Activated T-cell treated with anti-CD3 and anti-CD28 coated beads for 1 hour (primary cell): Measurements from ENCODE around the gene ZSWIM6.

Experiments
- DNase-seq: peaks from one replicate; pipeline ENCODE4 v3.0.0-alpha.2; 2020; ENCODE audit warnings: low read depth

Gene ZSWIM6

DNA sequence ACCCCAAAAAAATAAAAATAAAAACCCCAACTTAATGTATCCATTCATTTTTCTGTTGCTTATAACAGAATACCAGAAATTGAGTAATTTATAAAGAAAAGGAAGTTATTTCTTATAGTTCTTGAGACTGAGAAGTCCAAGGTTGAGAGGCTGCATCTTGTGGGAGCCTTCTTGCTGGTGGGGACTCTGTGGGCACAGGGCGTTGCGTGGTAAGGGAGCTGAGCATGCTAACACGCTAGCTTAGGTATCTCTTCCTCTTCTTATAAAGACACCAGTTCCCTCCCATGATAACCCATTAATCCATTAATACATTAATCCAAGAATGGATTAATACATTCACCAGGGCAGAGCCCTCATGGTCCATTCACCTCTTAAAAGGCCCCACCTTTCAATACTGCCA, 150.9 kb downstream of the ZSWIM6 start:
- no peak for DNase-seq

DNA sequence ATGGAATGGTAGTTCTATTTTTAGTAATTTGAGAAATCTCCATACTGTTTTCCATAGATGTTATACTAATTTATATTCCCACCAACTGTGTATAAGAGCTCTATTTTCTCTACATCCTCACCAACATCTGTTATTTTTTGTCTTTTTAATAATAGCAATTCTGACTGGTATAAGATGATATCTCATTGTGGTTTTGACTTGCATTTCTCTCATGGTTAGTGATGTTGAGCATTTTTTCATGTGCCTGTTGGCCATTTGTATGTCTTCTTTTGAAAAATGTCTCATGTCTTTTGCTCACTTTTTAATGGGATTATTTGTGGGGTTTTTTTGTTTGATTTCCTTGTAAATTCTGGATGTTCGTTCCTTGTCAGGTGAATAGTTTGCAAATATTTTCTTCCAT, 154.4 kb downstream of the ZSWIM6 start:
- no peak for DNase-seq

DNA sequence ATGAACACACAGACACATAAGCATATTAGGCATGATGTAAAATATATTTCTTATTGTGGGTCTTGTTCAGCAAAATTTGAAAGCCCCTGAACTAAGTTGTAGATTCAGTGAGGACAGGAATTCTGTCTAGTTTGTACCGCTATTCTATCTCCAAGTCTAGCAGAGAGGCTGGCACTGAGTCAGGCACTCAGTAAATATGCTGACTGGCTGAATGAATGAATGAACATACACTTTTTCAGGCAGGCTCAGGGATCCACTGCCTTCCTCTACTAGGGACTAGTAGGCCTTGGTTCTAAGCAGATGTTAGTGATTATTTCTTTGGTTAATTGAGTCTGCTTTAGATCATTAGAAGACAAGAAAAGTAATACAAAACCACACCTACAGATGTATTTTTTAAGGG, 157.5 kb downstream of the ZSWIM6 start:
- no peak for DNase-seq

DNA sequence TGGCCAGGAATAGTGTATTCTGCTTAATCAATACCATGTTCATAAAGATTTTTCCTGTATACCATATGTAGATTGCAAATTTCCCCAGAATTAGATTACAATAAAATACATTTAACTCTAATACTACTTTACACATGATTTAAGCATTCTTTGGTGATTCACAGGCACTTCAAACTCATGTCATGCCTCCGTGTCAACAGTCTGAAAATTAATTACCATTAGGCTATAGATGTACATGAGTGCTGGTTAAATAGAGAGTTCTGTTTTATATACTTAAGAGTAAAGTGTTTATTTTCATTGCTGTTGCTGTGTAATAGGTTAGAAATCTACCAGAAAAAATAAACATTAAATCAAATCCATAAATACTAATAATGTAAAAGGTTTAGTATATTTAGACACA, 159.8 kb downstream of the ZSWIM6 start:
- no peak for DNase-seq

DNA sequence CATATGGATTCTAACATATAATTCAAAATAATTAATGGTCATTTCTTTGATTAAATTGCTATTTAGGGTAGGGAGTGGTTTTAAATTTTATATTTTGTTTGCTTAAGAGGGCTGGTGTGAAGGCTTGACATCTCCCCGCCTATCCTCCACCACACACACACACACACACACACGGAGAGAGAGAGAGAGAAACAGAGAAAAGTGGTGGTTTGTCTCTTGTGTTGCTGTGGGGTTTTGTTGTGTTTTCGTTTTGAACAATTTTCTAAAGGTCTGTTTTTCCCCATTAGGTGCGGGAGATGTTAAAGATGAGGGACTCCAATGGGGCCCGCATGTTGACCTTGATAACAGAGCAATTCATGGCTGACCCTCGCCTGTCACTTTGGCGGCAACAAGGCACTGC, 161.9 kb downstream of the ZSWIM6 start:
- DNase-seq = no peak

DNA sequence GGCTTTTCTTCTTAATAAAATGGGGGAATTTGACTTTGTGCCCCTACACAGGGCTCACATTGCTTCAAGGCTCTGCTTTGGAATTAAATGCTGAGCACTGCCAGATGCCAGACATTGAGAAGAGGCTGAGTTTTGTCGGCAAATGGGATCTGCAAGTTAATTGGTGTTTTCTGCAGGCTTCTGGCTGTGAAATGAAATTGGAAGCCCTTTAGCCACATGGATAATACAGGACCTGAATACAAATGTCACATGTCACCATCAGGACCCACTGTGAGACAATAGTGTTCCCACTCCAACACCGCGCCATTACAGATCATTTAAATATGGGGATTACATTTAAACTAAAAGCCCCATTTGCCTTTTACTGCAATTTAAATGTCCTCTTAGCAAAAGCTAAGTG, 164.4 kb downstream of the ZSWIM6 start:
- DNase-seq = no peak

DNA sequence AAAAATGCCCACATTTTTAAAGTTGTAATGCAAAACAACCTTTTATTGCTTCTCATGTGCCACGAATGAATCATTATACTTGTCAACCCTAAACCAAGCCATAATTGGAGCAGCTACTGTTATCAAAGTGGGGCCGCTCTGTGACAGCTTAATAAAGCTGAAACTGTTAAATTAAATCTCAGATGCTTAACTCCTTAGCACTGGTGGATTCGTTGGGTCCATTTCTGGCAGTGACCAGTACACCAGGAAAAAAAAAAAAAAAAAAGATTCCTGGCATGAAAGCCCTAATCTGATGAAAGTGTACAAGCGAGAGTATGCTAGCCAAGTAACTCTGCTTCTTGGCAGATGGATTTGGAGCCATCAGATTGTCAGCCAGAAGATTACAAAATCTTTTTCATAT, 164.8 kb downstream of the ZSWIM6 start:
- DNase-seq = no peak

DNA sequence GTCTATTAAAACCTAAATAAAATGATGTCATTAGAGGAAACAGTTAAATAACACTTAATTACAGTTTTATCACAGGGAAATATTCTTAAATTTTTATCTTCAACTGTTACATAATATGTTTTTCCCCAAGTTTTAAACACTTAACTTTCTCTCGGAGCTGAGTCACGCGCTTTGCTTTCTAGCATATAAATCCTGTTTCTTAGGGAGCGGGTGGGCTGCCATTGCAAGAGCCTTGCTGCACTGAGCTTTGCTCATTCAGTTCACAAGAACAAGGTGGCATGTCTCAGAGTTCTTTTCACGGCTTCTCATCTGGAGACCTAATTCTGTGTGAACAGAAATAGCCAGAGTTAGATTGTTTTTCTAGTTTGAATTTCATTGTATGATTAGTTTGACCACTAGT, 166.1 kb downstream of the ZSWIM6 start:
- no peak for DNase-seq

DNA sequence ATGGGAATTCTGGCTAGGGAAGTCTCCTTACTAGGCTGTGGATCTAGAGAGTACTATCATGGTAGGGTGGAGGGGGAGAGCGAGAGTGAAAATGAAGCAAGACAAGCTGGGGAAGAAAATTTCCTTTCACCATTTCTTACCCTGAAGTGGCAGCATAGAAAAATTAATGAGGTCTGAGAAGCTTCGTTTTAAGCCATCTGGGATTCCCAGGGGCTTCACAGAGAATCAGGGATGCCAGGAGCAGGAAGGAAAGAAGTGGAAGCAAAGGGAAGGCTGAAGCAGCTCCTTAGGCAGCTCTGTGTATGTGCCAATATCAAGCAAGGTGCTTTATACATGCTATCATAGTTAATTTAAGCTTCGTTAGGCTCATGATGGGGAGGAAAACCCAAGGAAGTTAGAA, 169.9 kb downstream of the ZSWIM6 start:
- no peak for DNase-seq

DNA sequence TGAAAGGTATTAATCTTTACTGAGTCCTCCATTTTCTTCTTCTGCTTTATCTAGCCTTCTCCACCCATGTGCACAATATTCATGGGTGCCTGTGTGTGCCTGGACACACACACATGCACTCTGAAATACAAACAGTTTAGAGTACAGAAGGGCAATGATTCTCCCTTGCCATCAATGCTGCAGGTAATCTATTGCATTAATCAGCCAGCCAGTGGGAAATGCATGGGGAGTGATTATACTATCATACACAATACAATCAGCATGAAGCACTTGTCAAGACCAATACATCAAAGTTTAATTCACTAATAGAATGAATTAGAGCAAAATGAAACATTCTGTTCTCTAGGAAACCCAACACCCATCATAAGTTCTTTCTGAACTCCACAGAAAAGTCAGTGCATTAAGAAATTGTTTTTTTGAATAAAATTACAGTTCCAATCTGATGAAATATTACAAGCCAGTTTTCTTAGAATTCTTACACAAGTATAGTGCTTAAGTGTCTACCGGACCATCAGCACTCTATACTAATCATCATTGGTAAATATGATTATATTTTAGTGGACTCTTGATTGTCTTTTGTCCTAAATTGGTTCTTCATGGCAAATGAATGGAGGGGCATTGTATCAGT, 172.2 kb downstream of the ZSWIM6 start:
- DNase-seq = no peak

DNA sequence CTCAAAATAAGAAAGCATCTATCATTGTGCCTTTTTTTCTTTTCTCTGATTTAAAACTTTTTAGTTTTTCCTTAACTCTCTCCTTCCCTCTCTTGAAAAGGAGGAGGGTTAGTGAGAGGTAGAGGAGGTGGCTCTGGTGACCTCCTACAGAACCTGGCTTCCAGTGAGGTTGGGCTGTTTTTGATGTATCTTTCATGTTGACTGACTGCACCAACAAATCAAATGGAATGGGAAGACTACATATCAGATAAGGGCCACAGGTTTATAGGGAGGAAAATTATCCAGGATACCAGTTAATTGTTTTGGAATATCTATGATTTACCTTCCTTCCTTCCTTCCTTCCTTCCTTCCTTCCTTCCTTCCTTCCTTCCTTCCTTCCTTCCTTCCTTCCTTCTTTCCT, 173.2 kb downstream of the ZSWIM6 start:
- DNase-seq = no peak

DNA sequence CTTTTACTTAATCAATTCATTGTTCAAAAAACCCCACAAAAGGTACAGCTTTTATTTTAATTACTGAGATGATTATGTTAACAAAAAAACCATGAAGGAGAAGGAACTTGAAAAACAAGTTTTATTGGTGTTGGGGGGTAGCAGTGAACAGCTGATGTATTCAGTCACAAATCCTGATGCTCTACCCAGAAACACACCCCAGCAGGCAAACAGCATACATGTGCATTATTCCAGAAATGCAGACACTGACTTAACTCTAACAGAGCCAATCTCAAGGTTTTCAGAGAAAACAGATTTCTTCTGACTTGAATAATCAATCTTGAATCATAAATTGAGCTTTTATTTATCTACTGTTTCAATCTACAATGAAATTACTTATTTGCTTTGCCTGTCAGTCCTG, 175.2 kb downstream of the ZSWIM6 start:
- DNase-seq = no peak

DNA sequence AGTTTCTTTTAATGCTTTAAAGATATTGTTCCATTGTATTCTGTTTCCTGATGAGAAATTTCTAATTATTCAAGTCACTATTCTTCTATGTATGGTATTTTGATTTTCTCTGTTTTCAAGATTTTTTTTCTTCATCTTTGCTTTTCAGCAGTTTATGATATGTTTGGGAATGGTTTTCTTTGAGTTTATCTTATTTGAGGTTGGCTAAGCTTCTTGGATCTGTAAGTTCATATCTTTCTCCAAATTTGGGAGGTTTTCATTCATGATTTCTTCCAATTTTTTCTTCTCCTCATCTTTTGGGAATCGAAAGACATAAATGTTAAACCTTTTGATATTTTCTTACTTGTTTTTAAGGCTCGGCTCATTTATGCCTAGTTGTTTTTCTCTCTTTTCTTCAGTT, 184.9 kb downstream of the ZSWIM6 start:
- DNase-seq = no peak

DNA sequence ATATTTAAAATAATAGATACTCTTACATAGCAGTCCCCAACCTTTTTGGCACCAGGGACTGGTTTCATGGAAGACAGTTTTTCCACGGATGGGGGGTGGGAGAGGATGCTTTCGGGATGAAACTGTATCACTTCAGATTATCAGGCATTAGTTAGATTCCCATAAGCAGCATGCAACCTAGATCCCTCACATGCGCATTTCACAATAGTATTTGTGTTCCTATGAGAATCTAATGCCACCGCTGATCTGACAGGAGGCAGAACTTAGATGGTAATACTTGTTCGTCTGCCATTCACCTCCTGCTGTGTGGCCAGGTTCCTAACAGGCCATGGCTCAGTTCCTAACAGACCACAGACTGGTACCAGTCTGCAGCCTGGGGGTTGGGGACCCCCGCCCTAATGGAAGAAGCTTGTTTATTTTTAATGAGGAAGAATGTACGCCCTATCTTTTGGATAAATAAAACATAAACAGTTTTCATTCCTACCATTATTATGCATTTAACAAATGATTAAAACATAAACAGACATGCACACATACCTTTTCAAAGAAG, 187.7 kb downstream of the ZSWIM6 start:
- no peak for DNase-seq

DNA sequence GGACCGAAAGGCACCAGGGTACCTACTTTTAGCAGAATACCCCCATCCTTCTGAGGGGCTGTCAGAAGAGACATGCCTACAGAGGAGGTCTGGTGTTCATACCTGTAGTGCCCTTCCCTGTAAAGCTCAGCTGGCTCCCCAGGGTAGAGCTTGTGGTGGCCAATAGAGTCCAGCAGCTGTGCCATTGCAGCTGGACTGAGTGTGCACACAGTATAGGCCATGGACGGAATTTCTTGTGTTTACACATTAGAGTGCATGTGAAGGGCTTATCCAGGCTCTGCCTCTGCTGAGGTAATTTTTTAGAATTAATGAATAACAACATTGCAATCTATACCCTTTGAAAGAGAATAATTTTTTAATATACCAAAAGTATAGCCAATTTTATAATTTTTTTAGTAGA, 191.0 kb downstream of the ZSWIM6 start:
- no peak for DNase-seq

DNA sequence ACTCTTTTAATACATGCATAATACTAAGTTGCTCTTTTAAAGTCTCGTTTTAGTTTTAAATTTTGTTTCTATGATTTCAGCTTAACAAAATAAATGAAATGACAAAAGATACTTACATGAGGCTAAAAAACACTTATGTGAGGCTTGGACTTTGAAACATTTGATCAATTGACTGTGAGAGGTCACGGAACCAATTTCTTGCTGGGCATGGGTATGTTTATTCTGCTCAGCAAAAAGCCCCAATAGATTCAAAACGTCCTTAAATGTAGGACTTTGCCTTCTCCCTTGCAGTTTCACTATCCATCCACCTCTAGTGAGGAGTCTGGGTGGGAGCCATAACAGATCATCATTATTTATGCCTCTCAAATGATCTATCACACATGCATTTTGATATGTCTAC, 191.9 kb downstream of the ZSWIM6 start:
- DNase-seq = no peak

DNA sequence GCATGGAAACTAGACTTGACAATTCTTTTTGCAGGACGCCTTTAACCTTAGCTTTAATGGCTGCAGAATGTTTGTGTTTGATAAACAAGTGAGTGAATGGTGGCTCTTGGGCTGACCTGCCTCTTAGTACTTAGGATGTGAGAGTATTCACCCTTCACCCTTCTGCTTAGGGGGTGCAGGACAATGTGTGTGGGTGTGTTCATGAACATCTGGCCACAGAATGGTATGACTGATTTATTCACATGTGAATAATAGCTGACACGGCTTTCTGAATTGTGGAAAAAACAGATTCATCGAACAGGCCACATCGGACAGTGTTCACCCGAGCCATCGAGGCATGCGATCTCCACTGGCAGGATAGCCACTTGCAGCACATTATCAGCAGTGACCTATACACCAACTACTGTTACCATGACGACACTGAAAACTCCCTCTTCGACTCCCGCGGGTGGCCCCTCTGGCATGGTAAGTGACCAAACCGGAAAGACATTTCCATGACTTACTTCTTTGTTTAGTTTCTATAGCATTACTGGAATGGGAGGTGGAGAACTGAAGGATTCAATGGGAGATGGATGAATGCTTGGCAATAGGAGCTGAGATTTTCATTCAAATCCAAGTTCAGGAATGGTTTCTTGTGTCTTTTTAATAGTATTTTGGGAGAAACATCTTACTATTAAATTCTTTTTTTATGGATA, 193.6 kb downstream of the ZSWIM6 start:
- no peak for DNase-seq

DNA sequence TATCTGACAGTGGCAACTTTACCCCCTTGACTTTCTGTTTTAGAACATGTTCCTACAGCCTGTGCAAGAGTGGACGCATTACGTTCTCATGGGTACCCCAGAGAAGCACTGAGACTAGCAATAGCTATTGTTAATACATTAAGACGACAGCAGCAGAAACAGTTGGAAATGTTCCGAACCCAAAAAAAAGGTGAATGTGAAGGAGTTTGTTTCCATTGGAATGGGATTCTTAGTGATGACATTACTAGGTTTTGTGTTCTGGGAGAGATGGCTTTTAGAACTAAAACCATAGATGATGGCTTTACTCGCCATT, 194.1 kb downstream of the ZSWIM6 start:
- no peak for DNase-seq

DNA sequence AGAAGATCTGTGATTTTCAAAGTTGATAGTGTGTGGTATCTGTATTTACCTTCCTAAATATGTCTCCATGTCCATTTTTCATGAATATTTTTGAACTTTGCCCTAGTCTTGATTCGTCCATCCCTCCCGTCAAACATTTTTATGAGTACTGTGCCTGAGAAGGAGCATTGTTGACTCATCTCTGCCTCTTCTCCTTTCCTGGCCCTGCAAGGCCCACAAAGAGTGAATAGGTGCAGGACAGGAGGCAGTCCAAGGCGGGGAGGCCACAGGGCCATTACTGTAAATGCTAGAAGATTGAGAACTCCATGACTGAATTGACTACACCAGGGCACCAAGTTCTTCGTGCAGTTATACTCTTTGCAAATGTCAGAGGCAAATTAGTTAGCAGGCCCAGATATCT, 200.9 kb downstream of the ZSWIM6 start:
- DNase-seq = no peak

DNA sequence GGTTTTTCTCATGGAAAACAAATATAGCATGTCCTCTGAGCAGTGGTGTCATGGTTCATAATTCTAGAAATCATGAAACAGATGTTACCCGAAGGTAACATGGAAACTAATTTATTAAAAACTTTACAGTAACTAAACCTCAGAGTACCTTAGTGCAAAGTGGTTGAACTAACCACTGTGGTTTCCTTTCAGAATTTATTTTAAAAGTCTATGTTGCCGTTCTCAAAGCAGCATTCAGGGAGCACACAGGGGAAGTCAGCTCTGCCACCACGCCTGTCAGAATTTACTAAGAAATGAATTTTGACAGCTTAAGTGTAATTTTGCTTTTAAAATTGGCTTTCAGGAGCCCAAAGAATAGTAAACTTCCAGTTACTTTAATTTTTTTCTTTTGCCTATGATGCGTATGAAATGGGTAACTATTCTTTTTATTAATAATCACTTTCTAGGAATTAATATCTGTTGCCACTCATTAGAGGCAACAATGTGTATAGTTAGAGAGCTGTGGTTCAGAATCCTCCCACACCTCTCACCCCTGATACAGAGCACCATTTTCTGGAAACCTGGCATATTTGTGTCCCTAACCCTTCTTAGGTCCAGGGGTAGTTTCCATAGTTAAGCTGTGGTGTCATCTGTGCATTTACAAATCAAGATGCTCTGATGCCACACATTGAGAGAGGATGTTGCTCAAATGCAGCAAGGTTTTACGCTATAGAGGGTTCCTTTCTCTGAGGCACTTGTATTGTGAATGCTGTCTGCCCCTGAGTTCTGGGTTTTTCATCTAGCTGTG, 202.6 kb downstream of the ZSWIM6 start:
- no peak for DNase-seq

DNA sequence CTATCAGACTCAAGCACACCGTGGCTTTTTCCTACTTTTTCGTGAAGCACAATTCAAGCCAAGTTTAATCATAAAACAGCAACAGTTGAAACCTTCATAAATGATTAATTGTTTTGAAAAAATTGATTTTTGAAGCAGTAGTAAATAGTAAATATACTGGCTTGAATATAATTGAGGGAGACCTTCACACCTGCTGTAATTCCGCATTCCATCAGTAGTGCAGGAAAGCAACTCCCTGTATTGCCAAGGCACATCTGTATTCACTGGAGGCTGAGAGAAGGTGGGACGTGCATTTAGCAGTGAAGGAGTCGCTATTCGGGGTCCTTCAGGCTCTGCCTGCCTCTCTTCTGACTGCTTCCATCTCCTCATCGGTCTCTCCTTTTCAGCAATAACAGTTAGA, 203.8 kb downstream of the ZSWIM6 start:
- no peak for DNase-seq

DNA sequence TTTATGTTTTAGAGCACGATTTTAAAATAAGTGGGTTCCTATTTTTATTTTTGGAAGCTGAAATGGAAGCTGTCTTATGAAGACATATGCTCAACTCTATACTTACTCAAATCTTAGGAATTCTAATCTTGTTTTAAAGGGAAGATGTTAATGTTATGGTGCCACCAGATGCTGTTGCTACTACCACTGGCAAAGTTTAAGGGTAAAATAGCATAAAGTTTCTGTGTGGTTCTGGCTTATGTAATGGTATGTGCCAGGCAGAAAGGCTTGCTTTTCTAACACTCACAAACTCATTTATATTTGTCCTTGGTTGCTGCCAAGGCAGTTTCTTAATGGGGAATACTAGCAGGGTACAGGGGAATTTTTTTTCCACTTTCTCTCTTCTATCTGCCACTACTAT, 204.9 kb downstream of the ZSWIM6 start:
- no peak for DNase-seq

DNA sequence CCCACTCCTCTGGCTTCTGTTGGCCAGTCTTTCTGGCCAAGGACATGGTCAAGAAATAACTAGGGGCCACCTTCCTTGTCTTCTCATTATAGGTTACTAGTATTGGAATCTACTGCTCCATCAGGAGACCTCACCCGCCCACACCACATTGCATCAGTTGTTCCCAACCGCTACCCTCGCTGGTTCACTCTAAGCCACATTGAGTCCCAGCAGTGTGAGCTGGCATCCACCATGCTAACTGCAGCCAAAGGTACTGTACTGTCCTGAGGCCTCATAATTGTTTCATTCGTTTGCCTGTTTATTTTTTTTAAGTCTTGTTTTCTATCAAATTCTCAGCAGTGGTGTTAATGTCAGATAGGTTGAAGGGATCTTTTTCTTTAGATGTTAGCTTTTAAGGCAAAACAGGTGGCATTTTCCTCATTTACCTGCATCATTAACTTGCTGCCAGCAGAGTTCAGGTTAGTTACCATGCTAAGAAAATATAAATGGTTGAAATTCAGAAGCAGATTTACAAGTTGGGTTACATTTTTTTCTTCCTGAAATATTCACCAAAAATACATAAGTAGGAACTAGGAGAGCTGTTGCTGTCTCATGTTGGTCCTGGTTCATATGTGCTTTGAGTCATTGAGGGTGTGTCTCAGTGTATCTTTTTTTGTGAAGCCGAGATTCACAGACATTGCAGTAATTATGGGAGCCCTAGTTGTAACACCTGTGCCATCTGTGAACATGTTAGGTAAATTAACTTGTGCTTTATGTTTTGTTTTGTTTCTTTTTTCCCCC, 206.9 kb downstream of the ZSWIM6 start:
- no peak for DNase-seq
